ENCODE data around the gene STX3. TPM values are rescaled to one million over a fixed set of nuclear protein-coding genes. Genes with fewer than 3 reads are reported as not detected.

The STX3 gene
- total RNA-seq, 1 experiment from 2014 or later: 20.4 TPM

- Histone ChIP-seq H3K27ac (ENCODE audit: low read depth, low read length) (no peak overlapping the region), H3K9ac (ENCODE audit: low read length) (no peak overlapping the region), H3K36me3 (ENCODE audit: control insufficient read depth in 1 of 2, insufficient read depth in 2 of 2, low read length in 2 of 2) (no peaks in the 10 kb centered on the region; a peak in 1 of 4 replicates), H3K27me3 (ENCODE audit: insufficient read depth, low read length) (no peaks in the 10 kb centered on the region), H3K9me2 (ENCODE audit: insufficient read depth) (no peaks in the 10 kb centered on the region), H3K79me2 (ENCODE audit: insufficient read depth, low read length) (peaks cover 3% of the 10 kb centered on the region; the same call in 1 of the 2 replicates), H4K20me1 (ENCODE audit: insufficient read depth) (peaks cover 8% of the 10 kb centered on the region; the same call in 1 of the 2 replicates), H2AFZ (ENCODE audit: low read depth, low read length, poor library complexity, severe bottlenecking) (no peak overlapping the region), H3K9me3 (ENCODE audit: control insufficient read depth in 1 of 2, insufficient read depth in 1 of 2, low read depth in 1 of 2, low read length in 2 of 2) (no peaks in the 10 kb centered on the region), H3K4me3 (replicated peaks in 1 of 2; ENCODE audit: low read depth in 1 of 2, low read length in 2 of 2) (no peak overlapping the region), H3K4me1 (ENCODE audit: control insufficient read depth in 1 of 2, insufficient read depth in 2 of 2, low read length in 2 of 2) (peaks cover 14 to 31% of the 10 kb centered on the region in 2 experiments), H3K4me2 (ENCODE audit: low read length) (no peak overlapping the region)
- CTCF ChIA-PET: no interaction called here
- DNase-seq (ENCODE audit: low read depth, low spot score): no peak
- POLR2A ChIA-PET: no interaction called here
- intact Hi-C loops (cut with micrococcal nuclease): no loop called here
- RAD21 ChIA-PET (ENCODE audit: low non-redundant PET in 1 of 2, low total read pairs in 2 of 2, uncharacterized antibody in 2 of 2, unreplicated experiment in 2 of 2): no interaction called here
- BruUV-seq (replicated peaks): no TSS peak
- TF ChIP-seq RAD21 (IDR thresholded peaks at IDR 0.05; ENCODE audit: low read depth) (no peak), POLR2A (IDR thresholded peaks at IDR 0.05; ENCODE audit: borderline replicate concordance, extremely low read depth, insufficient read depth, insufficient read length) (no peak), EGR1 (IDR thresholded peaks at IDR 0.05; ENCODE audit: low read depth) (no peak), EZH2 (IDR thresholded peaks at IDR 0.05) (no peak), ZFX (IDR thresholded peaks at IDR 0.05) (no peak), YY1 (IDR thresholded peaks at IDR 0.05; ENCODE audit: extremely low read depth, insufficient replicate concordance, low read depth, low read length) (no peak), CEBPB (IDR thresholded peaks at IDR 0.05; ENCODE audit: low read depth) (no peak), JUND (IDR thresholded peaks at IDR 0.05) (no peak), CTCF (IDR thresholded peaks at IDR 0.05 in 2 of 3, conservative IDR thresholded peaks at IDR 0.05 in 1 of 3; ENCODE audit: borderline replicate concordance in 1 of 3, insufficient read depth in 1 of 3, low read depth in 2 of 3, low read length in 2 of 3) (no peak), SP1 (IDR thresholded peaks at IDR 0.05; ENCODE audit: low read depth) (no peak), ZNF274 (IDR thresholded peaks at IDR 0.05; ENCODE audit: low read depth, low read length) (no peak), EZH2phosphoT487 (IDR thresholded peaks at IDR 0.05; ENCODE audit: borderline replicate concordance) (no peak), SIN3A (IDR thresholded peaks at IDR 0.05; ENCODE audit: low read depth) (no peak), CBX3 (IDR thresholded peaks at IDR 0.05; ENCODE audit: low read depth) (no peak), TCF7L2 (IDR thresholded peaks at IDR 0.05; ENCODE audit: borderline replicate concordance, extremely low read depth, insufficient read depth, insufficient read length) (no peak), POLR2AphosphoS5 (IDR thresholded peaks at IDR 0.05; ENCODE audit: low read depth, low read length) (no peak), FOSL1 (IDR thresholded peaks at IDR 0.05; ENCODE audit: low read depth) (no peak)
- TF ChIP-seq, protein P1, sequence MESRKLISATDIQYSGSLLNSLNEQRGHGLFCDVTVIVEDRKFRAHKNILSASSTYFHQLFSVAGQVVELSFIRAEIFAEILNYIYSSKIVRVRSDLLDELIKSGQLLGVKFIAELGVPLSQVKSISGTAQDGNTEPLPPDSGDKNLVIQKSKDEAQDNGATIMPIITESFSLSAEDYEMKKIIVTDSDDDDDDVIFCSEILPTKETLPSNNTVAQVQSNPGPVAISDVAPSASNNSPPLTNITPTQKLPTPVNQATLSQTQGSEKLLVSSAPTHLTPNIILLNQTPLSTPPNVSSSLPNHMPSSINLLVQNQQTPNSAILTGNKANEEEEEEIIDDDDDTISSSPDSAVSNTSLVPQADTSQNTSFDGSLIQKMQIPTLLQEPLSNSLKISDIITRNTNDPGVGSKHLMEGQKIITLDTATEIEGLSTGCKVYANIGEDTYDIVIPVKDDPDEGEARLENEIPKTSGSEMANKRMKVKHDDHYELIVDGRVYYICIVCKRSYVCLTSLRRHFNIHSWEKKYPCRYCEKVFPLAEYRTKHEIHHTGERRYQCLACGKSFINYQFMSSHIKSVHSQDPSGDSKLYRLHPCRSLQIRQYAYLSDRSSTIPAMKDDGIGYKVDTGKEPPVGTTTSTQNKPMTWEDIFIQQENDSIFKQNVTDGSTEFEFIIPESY (IDR thresholded peaks at IDR 0.05; ENCODE audit: extremely low read depth, insufficient replicate concordance, low read length): no peak
- TF ChIP-seq, protein P2, sequence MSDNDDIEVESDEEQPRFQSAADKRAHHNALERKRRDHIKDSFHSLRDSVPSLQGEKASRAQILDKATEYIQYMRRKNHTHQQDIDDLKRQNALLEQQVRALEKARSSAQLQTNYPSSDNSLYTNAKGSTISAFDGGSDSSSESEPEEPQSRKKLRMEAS (IDR thresholded peaks at IDR 0.05): no peak
- TF ChIP-seq, protein P3, sequence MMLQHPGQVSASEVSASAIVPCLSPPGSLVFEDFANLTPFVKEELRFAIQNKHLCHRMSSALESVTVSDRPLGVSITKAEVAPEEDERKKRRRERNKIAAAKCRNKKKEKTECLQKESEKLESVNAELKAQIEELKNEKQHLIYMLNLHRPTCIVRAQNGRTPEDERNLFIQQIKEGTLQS (IDR thresholded peaks at IDR 0.05): no peak
- ATAC-seq: no peak
Measured at GRCh38 chr11:59779487-59779886, 24.3 kb downstream of the STX3 start.
